GM20000 (cell line): ENCODE results near the gene RRP1B.
"Not testable (repeated sequence)": the region's sequence is repeated elsewhere in the genome, so short reads cannot be mapped to it uniquely, and the experiment has no call there.

Experiments used
- DNase-seq: peaks from one replicate; pipeline ENCODE4 v3.0.0; 2012; ENCODE audit warnings: low spot score
- CTCF ChIP-seq: IDR thresholded peaks from 2 replicates; pipeline ENCODE4 v1.5.1; 2012; ENCODE audit warnings: mild to moderate bottlenecking, control low read depth; ENCODE audit errors: extremely low read depth, missing control alignments

Gene RRP1B

GRCh38 chr21:43648171-43648570 is 11.2 kb upstream of the RRP1B start:
- no peak for DNase-seq
- no peak for TF ChIP-seq CTCF

GRCh38 chr21:43651926-43652325 is 7.4 kb upstream of the RRP1B start:
- not testable (repeated sequence) for DNase-seq

- no peak for DNase-seq
- TF ChIP-seq CTCF = no peak
Measured at GRCh38 chr21:43652616-43653015, 6.7 kb upstream of the RRP1B start.

- TF ChIP-seq CTCF = no peak
- DNase-seq = no peak
Measured at GRCh38 chr21:43653626-43654025, 5.7 kb upstream of the RRP1B start.

- DNase-seq = no peak
- no peak for TF ChIP-seq CTCF
Measured at GRCh38 chr21:43654806-43655489, 4.4 kb upstream of the RRP1B start.

- no peak for DNase-seq
- no peak for TF ChIP-seq CTCF
Measured at GRCh38 chr21:43657355-43658087, 1.8 kb upstream of the RRP1B start.

GRCh38 chr21:43658088-43658741 is 1.1 kb upstream of the RRP1B start:
- TF ChIP-seq CTCF = no peak
- no peak for DNase-seq
